ENCODE measurements around the gene LRRC23.
A peak's percentile ranks its signal among the peaks of the same experiment; 100 is the strongest.
"Not testable (repeated sequence)": the region's sequence is repeated elsewhere in the genome, so short reads cannot be mapped to it uniquely, and the experiment has no call there.

Gene LRRC23

DNA sequence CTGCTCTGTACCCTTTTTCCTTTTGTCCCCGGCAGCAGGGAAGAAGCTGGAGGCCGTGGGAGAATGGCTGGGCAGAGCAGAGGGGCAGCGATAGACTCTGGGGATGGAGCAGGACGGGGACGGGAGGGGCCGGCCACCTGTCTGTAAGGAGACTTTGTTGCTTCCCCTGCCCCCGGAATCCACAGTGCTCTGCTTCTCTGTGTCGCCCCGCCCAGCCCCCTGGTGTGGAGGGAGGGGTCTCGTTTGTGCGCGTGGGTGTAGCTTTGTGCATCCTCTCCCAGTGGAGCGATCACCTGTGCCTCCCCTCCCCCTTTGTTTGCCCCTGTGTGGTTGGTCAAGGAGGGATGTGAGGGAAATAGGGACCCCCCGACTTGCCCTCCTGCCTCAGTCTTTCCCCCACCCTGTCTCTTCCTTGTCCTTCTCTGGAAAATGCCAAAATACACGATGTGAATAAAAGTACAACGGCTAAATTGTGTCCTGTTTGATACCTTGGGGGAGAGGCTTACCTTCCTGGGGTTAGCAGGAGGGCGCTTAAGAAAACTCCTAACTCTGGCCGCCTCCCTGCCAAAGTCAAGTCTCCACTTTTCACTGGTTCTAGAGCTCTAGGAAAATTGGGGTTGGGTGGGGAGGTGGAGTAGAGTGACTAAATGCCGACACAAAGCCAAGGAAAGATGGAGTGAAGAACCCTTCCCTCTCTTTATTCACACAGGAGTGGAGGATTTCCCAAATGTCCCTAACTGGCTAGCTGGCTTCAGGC, 38.3 kb upstream of the LRRC23 start:
- Histone ChIP-seq H3K36me3 (ENCODE audit: control insufficient read depth, insufficient read depth, low read length) (peaks cover 38% of the 10 kb centered on the region), H3K4me1 (ENCODE audit: control insufficient read depth, insufficient read depth, low read length, poor library complexity, severe bottlenecking) (peaks cover 34% of the 10 kb centered on the region), H3K4me3 (ENCODE audit: insufficient read depth, low read depth, low read length, poor library complexity, severe bottlenecking) (peak overlapping the region; percentile 93)

DNA sequence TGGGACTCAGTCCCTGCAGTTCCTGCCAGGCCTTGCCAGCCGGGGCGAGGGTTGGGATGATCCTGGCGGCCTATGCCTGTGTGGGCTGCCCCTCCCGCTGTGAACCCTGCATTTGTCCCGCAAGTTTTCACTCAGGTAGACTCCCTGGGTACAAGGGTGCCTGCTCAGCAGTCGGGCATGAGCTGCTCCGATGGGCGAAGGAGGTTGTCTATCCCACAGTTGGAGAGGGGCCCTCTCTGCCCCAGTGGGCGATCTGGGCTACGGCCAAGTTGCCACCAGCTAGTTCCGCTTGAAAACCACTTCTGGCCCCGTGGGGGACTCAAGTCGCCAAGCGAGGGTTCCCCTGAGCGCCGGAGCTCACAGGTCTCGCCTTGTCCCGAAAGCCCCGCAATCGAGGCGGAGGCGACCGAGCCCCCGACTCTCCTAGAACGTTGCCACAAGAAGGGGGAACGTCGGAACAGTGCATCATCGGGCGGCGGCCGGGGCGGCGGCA, 37.7 kb upstream of the LRRC23 start:
- Histone ChIP-seq H3K4me3 (ENCODE audit: insufficient read depth, low read depth, low read length, poor library complexity, severe bottlenecking) (peak overlapping the region; percentile 93), H3K27me3 (replicated peaks; ENCODE audit: control insufficient read depth, insufficient read depth, low read length, poor library complexity, severe bottlenecking) (no peaks in the 10 kb centered on the region), H3K27ac (ENCODE audit: insufficient read depth, low read length, poor library complexity, severe bottlenecking) (peak overlapping the region; percentile 79), H3K4me1 (ENCODE audit: control insufficient read depth, insufficient read depth, low read length, poor library complexity, severe bottlenecking) (peaks cover 40% of the 10 kb centered on the region), H3K36me3 (ENCODE audit: control insufficient read depth, insufficient read depth, low read length) (peaks cover 31% of the 10 kb centered on the region), H3K9me3 (ENCODE audit: control insufficient read depth, low read length) (no peaks in the 10 kb centered on the region)
- DNase-seq = no peak

More for the DNA sequence above, 38.3 kb upstream of the LRRC23 start:
- H3K9me3 ChIP-seq (ENCODE audit: control insufficient read depth, low read length) = no peaks in the 10 kb centered on the region
- H3K27ac ChIP-seq (ENCODE audit: insufficient read depth, low read length, poor library complexity, severe bottlenecking) = peak overlapping the region; percentile 79
- DNase-seq = no peak
- no peaks in the 10 kb centered on the region for H3K27me3 ChIP-seq (replicated peaks; ENCODE audit: control insufficient read depth, insufficient read depth, low read length, poor library complexity, severe bottlenecking)

DNA sequence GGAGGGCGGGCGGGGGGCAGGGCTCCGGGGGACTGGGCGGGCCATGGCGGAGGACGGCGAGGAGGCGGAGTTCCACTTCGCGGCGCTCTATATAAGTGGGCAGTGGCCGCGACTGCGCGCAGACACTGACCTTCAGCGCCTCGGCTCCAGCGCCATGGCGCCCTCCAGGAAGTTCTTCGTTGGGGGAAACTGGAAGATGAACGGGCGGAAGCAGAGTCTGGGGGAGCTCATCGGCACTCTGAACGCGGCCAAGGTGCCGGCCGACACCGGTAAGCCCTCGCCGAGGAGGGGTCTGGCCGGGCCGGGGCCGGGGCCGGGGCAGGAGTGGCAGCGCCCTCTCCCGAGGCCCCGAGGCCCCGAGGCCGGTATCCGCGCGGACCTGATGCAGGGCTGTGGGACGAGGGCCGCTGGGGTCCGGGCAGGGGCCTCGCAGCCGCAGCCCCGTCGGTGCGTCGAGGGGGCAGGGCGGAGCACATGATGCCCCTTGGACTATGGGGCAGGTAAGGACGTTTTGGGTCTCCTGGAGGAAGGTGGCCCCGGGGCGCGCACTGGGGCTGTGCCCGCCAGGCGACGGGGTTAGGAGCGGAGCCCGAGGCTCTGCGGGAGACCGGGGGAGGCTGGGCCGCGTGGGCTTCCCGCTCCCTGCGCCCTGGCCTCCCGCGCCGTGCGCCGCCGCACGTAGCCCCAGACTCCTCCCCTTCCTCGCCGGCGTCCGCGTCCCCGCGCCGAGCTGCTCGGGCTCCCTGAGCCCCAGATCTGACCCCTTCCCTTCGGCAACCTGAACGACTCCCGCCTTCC, 37.0 kb upstream of the LRRC23 start, which contains the start of gene TPI1:
Gene TPI1, plus strand, starts transcription at position 119 of the 798 bp plus-strand sequence. Its CDS starts 36 bp downstream, at position 155.
- H3K36me3 ChIP-seq (ENCODE audit: control insufficient read depth, insufficient read depth, low read length) = peaks cover 28% of the 10 kb centered on the region
- DNase-seq = peak; percentile 66 to 79 (median 75)
- peaks cover 44% of the 10 kb centered on the region for H3K4me1 ChIP-seq (ENCODE audit: control insufficient read depth, insufficient read depth, low read length, poor library complexity, severe bottlenecking)
- H3K27ac ChIP-seq (ENCODE audit: insufficient read depth, low read length, poor library complexity, severe bottlenecking) = peak within 1 kb of the TSS; percentile 79
- no peaks in the 10 kb centered on the region for H3K27me3 ChIP-seq (replicated peaks; ENCODE audit: control insufficient read depth, insufficient read depth, low read length, poor library complexity, severe bottlenecking)
- H3K9me3 ChIP-seq (ENCODE audit: control insufficient read depth, low read length) = no peaks in the 10 kb centered on the region
- H3K4me3 ChIP-seq (ENCODE audit: insufficient read depth, low read depth, low read length, poor library complexity, severe bottlenecking) = peak within 1 kb of the TSS; percentile 93

DNA sequence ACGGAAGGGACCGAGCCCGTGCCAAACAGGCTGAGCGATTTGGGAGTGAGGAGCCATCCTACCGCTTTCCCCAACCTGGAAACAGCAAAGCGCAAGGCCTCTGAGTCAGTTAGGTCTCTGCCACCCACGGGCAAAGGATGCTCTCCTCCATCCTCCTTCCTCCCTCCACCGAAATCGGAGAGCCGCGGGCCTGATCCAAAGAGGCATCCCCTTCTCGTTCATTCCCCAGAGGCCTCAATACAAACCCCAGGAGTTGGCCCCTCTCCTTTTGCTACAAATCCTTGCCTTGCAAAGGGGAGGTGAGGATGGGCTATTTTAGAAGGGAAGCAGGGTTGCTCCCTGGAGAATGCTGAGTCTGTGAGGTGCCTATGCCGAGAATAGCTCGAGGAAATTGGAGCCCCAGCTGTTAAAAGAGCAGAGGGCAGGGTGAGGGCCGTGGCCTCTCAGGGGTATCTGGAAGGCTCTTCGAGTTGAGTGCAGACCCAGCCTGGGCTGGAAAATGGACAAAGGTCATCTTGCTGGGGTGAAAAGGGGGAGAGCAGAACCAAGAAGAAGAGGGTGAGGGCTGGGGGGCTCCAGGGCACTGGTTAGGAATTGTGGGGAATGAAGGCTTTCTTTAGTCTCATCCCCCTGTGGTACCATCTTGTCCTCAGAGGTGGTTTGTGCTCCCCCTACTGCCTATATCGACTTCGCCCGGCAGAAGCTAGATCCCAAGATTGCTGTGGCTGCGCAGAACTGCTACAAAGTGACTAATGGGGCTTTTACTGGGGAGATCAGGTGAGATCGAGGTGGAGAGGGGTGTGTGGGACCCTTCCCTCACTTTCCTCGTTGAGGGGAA, 36.2 kb upstream of the LRRC23 start:
- Histone ChIP-seq H3K4me1 (ENCODE audit: control insufficient read depth, insufficient read depth, low read length, poor library complexity, severe bottlenecking) (peaks cover 44% of the 10 kb centered on the region), H3K27ac (ENCODE audit: insufficient read depth, low read length, poor library complexity, severe bottlenecking) (peak overlapping the region; percentile 79), H3K4me3 (ENCODE audit: insufficient read depth, low read depth, low read length, poor library complexity, severe bottlenecking) (peak overlapping the region; percentile 93), H3K9me3 (ENCODE audit: control insufficient read depth, low read length) (no peaks in the 10 kb centered on the region), H3K27me3 (replicated peaks; ENCODE audit: control insufficient read depth, insufficient read depth, low read length, poor library complexity, severe bottlenecking) (no peaks in the 10 kb centered on the region), H3K36me3 (ENCODE audit: control insufficient read depth, insufficient read depth, low read length) (peaks cover 20% of the 10 kb centered on the region)
- DNase-seq = no peak

DNA sequence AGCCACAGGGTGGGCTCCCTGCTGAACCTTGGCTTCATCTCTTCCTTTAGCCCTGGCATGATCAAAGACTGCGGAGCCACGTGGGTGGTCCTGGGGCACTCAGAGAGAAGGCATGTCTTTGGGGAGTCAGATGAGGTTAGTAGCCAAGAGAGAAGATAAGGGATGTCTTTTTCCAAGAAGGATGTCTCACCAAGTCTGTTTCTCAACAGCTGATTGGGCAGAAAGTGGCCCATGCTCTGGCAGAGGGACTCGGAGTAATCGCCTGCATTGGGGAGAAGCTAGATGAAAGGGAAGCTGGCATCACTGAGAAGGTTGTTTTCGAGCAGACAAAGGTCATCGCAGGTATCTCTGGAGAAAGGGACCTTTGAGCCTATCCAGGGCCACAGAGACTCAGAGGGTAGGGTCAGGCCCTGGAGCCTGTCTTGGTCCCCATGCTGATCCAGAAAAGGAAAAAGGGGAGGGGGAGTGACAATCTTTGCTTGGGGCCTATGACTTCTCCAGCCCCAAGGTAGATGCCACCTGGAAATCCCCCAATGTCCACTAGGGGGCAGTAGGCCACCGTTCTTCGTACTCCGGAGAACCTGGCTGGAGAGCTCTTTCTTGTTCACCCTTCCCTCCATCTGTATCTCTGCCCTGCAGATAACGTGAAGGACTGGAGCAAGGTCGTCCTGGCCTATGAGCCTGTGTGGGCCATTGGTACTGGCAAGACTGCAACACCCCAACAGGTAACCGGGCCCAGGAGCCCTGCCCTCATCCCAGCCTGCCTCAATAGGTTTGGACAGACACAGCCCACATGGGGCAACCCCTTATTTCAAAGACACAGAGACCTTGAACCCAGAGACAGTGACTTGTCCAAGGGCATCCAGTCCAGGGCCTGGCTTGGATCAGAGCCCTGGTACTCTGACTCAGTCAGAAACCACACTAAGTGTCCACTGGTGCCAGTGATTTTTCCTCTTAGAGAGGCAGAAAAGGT, 35.3 kb upstream of the LRRC23 start:
- no peak overlapping the region for H3K4me3 ChIP-seq (ENCODE audit: insufficient read depth, low read depth, low read length, poor library complexity, severe bottlenecking)
- H3K27me3 ChIP-seq (replicated peaks; ENCODE audit: control insufficient read depth, insufficient read depth, low read length, poor library complexity, severe bottlenecking) = no peaks in the 10 kb centered on the region
- peak overlapping the region; percentile 79 for H3K27ac ChIP-seq (ENCODE audit: insufficient read depth, low read length, poor library complexity, severe bottlenecking)
- peaks cover 44% of the 10 kb centered on the region for H3K4me1 ChIP-seq (ENCODE audit: control insufficient read depth, insufficient read depth, low read length, poor library complexity, severe bottlenecking)
- DNase-seq = peak; percentile 66 to 79 (median 69)
- H3K9me3 ChIP-seq (ENCODE audit: control insufficient read depth, low read length) = no peaks in the 10 kb centered on the region
- peaks cover 12% of the 10 kb centered on the region for H3K36me3 ChIP-seq (ENCODE audit: control insufficient read depth, insufficient read depth, low read length)

DNA sequence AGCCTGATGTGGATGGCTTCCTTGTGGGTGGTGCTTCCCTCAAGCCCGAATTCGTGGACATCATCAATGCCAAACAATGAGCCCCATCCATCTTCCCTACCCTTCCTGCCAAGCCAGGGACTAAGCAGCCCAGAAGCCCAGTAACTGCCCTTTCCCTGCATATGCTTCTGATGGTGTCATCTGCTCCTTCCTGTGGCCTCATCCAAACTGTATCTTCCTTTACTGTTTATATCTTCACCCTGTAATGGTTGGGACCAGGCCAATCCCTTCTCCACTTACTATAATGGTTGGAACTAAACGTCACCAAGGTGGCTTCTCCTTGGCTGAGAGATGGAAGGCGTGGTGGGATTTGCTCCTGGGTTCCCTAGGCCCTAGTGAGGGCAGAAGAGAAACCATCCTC, 34.3 kb upstream of the LRRC23 start:
- Histone ChIP-seq H3K4me1 (ENCODE audit: control insufficient read depth, insufficient read depth, low read length, poor library complexity, severe bottlenecking) (peaks cover 44% of the 10 kb centered on the region), H3K36me3 (ENCODE audit: control insufficient read depth, insufficient read depth, low read length) (peaks cover 12% of the 10 kb centered on the region)
- not testable (repeated sequence) for H3K27me3 ChIP-seq (replicated peaks; ENCODE audit: control insufficient read depth, insufficient read depth, low read length, poor library complexity, severe bottlenecking); H3K27ac ChIP-seq (ENCODE audit: insufficient read depth, low read length, poor library complexity, severe bottlenecking); H3K9me3 ChIP-seq (ENCODE audit: control insufficient read depth, low read length); DNase-seq; H3K4me3 ChIP-seq (ENCODE audit: insufficient read depth, low read depth, low read length, poor library complexity, severe bottlenecking)

DNA sequence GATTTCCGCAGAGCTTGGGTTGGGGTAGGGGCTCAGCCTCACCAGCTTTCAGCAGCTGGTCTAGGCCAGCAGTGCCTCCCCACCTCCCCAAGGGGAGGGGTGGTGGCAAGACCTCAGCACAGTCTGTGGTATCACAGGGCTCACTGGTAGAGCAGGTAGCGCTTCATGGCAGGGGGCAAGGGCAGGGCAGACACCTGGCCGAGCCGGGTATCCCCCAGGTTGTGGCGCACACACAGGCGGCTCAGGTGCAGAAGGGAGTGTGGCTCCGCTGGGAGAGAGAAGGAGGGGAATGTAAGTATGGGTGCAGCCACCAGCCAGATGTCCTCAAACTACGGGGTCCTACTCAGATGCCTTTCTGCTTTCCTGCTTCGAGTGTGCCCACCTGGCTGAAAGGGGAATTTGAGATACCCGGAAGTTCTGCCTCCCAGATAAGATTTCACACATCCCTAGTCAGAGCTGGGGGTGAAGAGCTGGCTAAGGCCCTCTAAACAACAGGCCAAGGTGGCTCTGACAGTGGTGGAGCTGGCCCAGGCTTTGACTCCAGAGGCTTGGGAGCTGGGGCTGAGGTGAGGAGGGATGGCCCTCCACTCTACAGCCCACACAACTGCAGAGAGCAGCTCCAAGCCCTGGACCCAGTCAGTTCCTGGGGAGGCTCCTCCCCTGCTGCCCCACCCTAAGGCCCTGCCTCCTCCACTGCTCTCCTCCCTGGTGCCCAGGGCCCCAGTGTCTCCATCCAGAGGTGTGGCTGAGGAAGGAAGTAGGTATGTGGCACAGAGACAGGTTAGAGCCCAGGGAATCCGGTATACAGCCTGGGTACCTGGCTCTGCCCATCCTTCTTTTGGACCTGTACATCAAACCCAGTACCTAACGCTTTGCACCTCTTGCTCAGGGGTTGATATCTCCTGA, 33.3 kb upstream of the LRRC23 start:
- H3K4me1 ChIP-seq (ENCODE audit: control insufficient read depth, insufficient read depth, low read length, poor library complexity, severe bottlenecking) = peaks cover 44% of the 10 kb centered on the region
- peak overlapping the region; percentile 82 for H3K27ac ChIP-seq (ENCODE audit: insufficient read depth, low read length, poor library complexity, severe bottlenecking)
- peak in 1 of 3 donors; percentile 21 for DNase-seq

More for the DNA sequence above, 33.3 kb upstream of the LRRC23 start:
- H3K27me3 ChIP-seq (replicated peaks; ENCODE audit: control insufficient read depth, insufficient read depth, low read length, poor library complexity, severe bottlenecking) = no peaks in the 10 kb centered on the region
- peak overlapping the region; percentile 83 for H3K4me3 ChIP-seq (ENCODE audit: insufficient read depth, low read depth, low read length, poor library complexity, severe bottlenecking)
- H3K36me3 ChIP-seq (ENCODE audit: control insufficient read depth, insufficient read depth, low read length) = peaks cover 12% of the 10 kb centered on the region
- H3K9me3 ChIP-seq (ENCODE audit: control insufficient read depth, low read length) = no peaks in the 10 kb centered on the region

All from effector memory CD4-positive, alpha-beta T cell (primary cell).